ENCODE measurements around the gene DOC2A. TPM values are rescaled to one million over a fixed set of nuclear protein-coding genes. Genes with fewer than 3 reads are reported as not detected.
"Not testable (repeated sequence)": the region's sequence is repeated elsewhere in the genome, so short reads cannot be mapped to it uniquely, and the experiment has no call there.

DOC2A gene
- total and polyA plus RNA-seq, 2 donors (not counting 3 experiments of a cell fraction or from before 2014, with no cell fraction given) = 0.60 to 0.63 TPM

DNA sequence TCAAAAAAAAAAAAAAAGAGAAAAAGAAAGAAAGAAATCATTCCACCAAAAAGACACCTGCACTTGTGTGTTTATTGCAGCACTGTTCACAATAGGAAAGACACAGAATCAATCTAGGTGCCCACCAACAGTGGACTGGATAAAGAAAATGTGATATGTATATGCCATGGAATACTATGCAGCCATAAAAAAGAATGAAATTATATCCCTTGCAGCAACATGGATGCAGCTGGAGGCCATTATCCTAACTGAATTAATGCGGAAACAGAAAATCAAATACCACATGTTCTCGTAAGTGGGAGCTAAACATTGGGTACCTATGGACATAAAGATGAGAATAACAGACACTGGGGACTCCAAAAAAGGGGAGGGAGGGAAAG, 6.4 kb upstream of the DOC2A start:
- no peak for FAIRE-seq
- BruUV-seq (replicated peaks) = no TSS peak
- CTCF ChIA-PET = interaction anchor here (1.2 to 3.4 kb wide), 2 partner anchors 12 to 169 kb away, joined by 4 to 17 read pairs; no protein-coding TSS in a partner anchor

DNA sequence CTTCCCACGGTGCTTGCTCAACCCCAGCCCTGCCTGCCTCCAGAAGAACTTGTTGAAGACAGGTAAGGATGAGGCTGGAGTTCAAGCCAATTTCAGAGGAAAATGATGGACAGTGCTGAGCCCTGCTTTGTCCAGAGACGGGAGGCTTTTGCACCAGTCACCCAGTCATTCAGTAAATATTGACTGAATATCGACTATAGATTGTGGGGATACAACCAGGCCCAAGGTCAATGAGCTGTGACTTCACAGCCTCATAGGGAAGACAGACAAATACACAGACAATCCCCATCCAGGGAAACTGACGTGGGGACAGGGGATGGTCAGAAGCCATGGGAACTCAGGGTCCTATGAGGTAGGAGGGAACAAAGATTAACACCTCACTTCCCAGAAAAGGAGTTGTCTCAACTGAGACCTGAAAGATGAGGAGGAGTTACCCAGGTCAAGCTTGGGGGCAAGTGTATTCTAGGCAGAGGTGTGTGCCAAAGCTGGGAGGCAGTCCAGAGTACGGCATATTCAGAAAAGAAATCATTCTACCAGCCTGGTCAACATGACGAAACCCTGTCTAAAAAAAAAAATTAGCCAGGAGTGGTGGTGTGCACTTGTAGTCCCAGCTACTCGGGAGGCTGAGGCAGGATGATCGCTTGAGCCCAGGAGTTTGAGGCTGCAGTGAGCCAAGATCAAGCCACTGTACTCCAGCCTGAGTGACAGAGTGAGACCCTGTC, 5.9 kb upstream of the DOC2A start:
- no peak for FAIRE-seq
- H3K9ac ChIP-seq (replicated peaks; ENCODE audit: extremely low read depth, insufficient read depth, low read length) = no peak overlapping the region
- H3K4me3 ChIP-seq (replicated peaks in 1 of 3; ENCODE audit: insufficient read depth in 1 of 3, low read depth in 1 of 3, low read length in 3 of 3) = no peak overlapping the region
- no peak overlapping the region for H3K27ac ChIP-seq (ENCODE audit: insufficient read depth, low read depth, low read length)
- no peaks in the 10 kb centered on the region for H3K79me2 ChIP-seq (ENCODE audit: control insufficient read depth, insufficient read depth, low read length)
- dilution Hi-C loops (cut with MboI; ENCODE audit: extremely low pct_ligation_motif_present, low sequenced_read_pairs) = no loop called here
- no TSS peak for BruUV-seq (replicated peaks)
- H3K9me1 ChIP-seq (replicated peaks; ENCODE audit: control insufficient read depth, extremely low read depth, insufficient read depth, low read length) = no peaks in the 10 kb centered on the region
- H2AFZ ChIP-seq (ENCODE audit: low read depth, low read length) = no peak overlapping the region
- H3K4me2 ChIP-seq (ENCODE audit: insufficient read depth, low read length) = no peak overlapping the region
- CTCF ChIA-PET = interaction anchor here (1.2 to 3.4 kb wide), 2 partner anchors 11 to 168 kb away, joined by 4 to 17 read pairs; no protein-coding TSS in a partner anchor
- no peaks in the 10 kb centered on the region for H4K20me1 ChIP-seq (replicated peaks; ENCODE audit: control insufficient read depth, extremely low read depth, insufficient read depth, low read length)
- peaks cover 6% of the 10 kb centered on the region in 2 experiments for H3K27me3 ChIP-seq (ENCODE audit: control insufficient read depth in 2 of 2, insufficient read depth in 2 of 2, low read length in 2 of 2)
- H3K9me3 ChIP-seq (replicated peaks; ENCODE audit: control insufficient read depth, insufficient read depth, low read length) = no peaks in the 10 kb centered on the region
- H3K4me1 ChIP-seq (ENCODE audit: control insufficient read depth, extremely low read depth, insufficient read depth, low read length) = no peaks in the 10 kb centered on the region
- intact Hi-C loops (cut with micrococcal nuclease) = no loop called here
- DNase-seq (ENCODE audit: low read depth, low spot score) = no peak
- no peaks in the 10 kb centered on the region for H3K36me3 ChIP-seq (ENCODE audit: control insufficient read depth in 2 of 2, extremely low read depth in 1 of 2, insufficient read depth in 2 of 2, low read length in 2 of 2)
- POLR2A ChIA-PET = no interaction called here
- TF ChIP-seq MYC (IDR thresholded peaks at IDR 0.05; ENCODE audit: low read depth, low read length) = no peak

More for the DNA sequence above, 6.4 kb upstream of the DOC2A start:
- H3K27ac ChIP-seq (ENCODE audit: insufficient read depth, low read depth, low read length) = no peak overlapping the region
- no peaks in the 10 kb centered on the region for H3K9me3 ChIP-seq (replicated peaks; ENCODE audit: control insufficient read depth, insufficient read depth, low read length)
- POLR2A ChIA-PET = no interaction called here
- H3K4me1 ChIP-seq (ENCODE audit: control insufficient read depth, extremely low read depth, insufficient read depth, low read length) = no peaks in the 10 kb centered on the region
- no peaks in the 10 kb centered on the region for H3K79me2 ChIP-seq (ENCODE audit: control insufficient read depth, insufficient read depth, low read length)
- dilution Hi-C loops (cut with MboI; ENCODE audit: extremely low pct_ligation_motif_present, low sequenced_read_pairs) = no loop called here
- no peaks in the 10 kb centered on the region for H4K20me1 ChIP-seq (replicated peaks; ENCODE audit: control insufficient read depth, extremely low read depth, insufficient read depth, low read length)
- no peak overlapping the region for H3K4me2 ChIP-seq (ENCODE audit: insufficient read depth, low read length)
- H3K36me3 ChIP-seq (ENCODE audit: control insufficient read depth in 2 of 2, extremely low read depth in 1 of 2, insufficient read depth in 2 of 2, low read length in 2 of 2) = no peaks in the 10 kb centered on the region
- H3K27me3 ChIP-seq (ENCODE audit: control insufficient read depth in 2 of 2, insufficient read depth in 2 of 2, low read length in 2 of 2) = peaks cover under 1% of the 10 kb centered on the region in 2 experiments
- H3K4me3 ChIP-seq (replicated peaks in 1 of 3; ENCODE audit: insufficient read depth in 1 of 3, low read depth in 1 of 3, low read length in 3 of 3) = no peak overlapping the region
- H3K9me1 ChIP-seq (replicated peaks; ENCODE audit: control insufficient read depth, extremely low read depth, insufficient read depth, low read length) = no peaks in the 10 kb centered on the region
- TF ChIP-seq, protein P1, sequence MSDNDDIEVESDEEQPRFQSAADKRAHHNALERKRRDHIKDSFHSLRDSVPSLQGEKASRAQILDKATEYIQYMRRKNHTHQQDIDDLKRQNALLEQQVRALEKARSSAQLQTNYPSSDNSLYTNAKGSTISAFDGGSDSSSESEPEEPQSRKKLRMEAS (IDR thresholded peaks at IDR 0.05; ENCODE audit: insufficient read depth, insufficient read length) = no peak
- TF ChIP-seq MYC (IDR thresholded peaks at IDR 0.05; ENCODE audit: low read depth, low read length) (no peak), GATA2 (IDR thresholded peaks at IDR 0.05; ENCODE audit: insufficient read depth, insufficient read length, low read depth, low read length) (no peak), EZH2 (IDR thresholded peaks at IDR 0.05; ENCODE audit: borderline replicate concordance, low read depth, low read length, severe bottlenecking) (no peak)
- intact Hi-C loops (cut with micrococcal nuclease) = no loop called here
- no peak for DNase-seq (ENCODE audit: low read depth, low spot score)
- H3K9ac ChIP-seq (replicated peaks; ENCODE audit: extremely low read depth, insufficient read depth, low read length) = no peak overlapping the region
- no peak overlapping the region for H2AFZ ChIP-seq (ENCODE audit: low read depth, low read length)

DNA sequence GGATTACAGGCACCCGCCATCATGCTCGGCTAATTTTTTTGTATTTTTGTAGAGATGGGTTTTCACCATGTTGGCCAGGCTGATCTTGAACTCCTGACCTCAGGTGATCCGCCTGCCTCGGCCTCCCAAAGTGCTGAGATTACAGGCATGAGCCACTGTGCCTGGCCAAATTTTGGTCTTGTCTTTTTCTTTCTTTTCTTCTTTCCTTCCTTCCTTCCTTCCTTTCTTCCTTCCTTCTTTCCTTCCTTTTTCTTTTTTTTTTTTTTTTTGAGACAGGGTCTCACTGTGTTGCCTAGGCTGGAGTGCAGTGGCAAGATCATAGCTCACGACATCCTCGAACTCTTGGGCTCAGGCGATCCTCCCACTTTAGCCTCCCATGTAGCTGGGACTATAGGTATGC, 4.6 kb upstream of the DOC2A start:
- H3K36me3 ChIP-seq (ENCODE audit: control insufficient read depth in 2 of 2, extremely low read depth in 1 of 2, insufficient read depth in 2 of 2, low read length in 2 of 2); FAIRE-seq; H3K9me3 ChIP-seq (replicated peaks; ENCODE audit: control insufficient read depth, insufficient read depth, low read length); dilution Hi-C loops (cut with MboI; ENCODE audit: extremely low pct_ligation_motif_present, low sequenced_read_pairs); H3K4me3 ChIP-seq (replicated peaks in 1 of 3; ENCODE audit: insufficient read depth in 1 of 3, low read depth in 1 of 3, low read length in 3 of 3); H4K20me1 ChIP-seq (replicated peaks; ENCODE audit: control insufficient read depth, extremely low read depth, insufficient read depth, low read length); H3K4me1 ChIP-seq (ENCODE audit: control insufficient read depth, extremely low read depth, insufficient read depth, low read length); H3K79me2 ChIP-seq (ENCODE audit: control insufficient read depth, insufficient read depth, low read length); H3K27ac ChIP-seq (ENCODE audit: insufficient read depth, low read depth, low read length); intact Hi-C loops (cut with micrococcal nuclease); H2AFZ ChIP-seq (ENCODE audit: low read depth, low read length); H3K9me1 ChIP-seq (replicated peaks; ENCODE audit: control insufficient read depth, extremely low read depth, insufficient read depth, low read length); H3K4me2 ChIP-seq (ENCODE audit: insufficient read depth, low read length); POLR2A ChIA-PET; BruUV-seq (replicated peaks); DNase-seq (ENCODE audit: low read depth, low spot score); H3K9ac ChIP-seq (replicated peaks; ENCODE audit: extremely low read depth, insufficient read depth, low read length): not testable (repeated sequence)
- CTCF ChIA-PET = interaction anchor here (0.6 to 2.3 kb wide), 3 partner anchors 10 to 42 kb away, joined by 3 to 7 read pairs (median 3); partner anchors contain the start of gene TAOK2
- H3K27me3 ChIP-seq (ENCODE audit: control insufficient read depth in 2 of 2, insufficient read depth in 2 of 2, low read length in 2 of 2) = peaks cover 11 to 16% of the 10 kb centered on the region in 2 experiments

Data from endothelial cell of umbilical vein (primary cell).